GM21423 (cell line): ENCODE data around the gene LRRC56.
A peak's percentile ranks its signal among the peaks of the same experiment; 100 is the strongest.

ENCODE experiments used
- ATAC-seq: cut with Tn5 transposase; IDR thresholded peaks from one replicate; pipeline ENCODE4 v1.9.1; 2021; ENCODE audit warnings: mild to moderate bottlenecking, moderate library complexity; ENCODE audit not compliant: unreplicated experiment

LRRC56 gene

DNA sequence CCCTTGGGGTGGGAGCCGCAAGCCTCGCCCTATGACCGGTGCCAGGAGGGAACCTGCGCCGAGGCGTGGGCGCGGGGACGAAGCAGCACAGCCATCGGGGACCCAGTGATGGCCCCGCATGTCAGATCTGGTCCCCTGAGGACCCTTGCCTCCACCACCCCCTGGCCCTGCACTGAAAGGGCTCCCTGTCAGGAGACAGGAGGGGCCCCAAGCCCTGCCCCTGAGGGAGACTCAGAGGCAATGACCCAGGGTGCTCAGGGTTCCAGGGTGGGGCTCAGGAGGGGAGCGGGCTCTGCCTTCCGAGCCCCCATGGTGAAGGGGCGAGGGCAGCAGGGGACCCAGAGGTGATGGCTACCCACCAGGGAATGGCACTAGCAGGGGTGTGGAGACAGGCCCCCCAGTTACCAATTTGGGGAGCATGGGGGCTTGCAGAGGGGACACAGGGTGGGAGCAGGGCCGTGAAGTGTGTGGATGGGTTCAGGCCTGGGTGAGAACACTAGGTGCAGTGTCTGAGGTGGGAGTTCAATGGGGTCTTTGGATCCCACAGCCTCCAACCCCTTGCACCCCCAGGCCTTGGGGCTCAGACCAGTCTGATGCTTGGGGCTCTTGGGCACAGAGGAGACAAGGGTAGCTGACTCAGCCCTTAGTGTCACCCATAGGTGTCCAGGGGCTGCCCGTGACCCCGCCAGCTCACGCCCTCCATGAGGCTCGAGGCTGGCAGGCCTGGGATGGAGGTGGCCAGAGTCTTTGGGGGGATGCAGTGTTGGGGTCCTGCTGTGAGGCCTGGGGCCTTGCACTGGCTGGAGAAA lies 499 bp downstream of the LRRC56 start:
- ATAC-seq, result no peak

DNA sequence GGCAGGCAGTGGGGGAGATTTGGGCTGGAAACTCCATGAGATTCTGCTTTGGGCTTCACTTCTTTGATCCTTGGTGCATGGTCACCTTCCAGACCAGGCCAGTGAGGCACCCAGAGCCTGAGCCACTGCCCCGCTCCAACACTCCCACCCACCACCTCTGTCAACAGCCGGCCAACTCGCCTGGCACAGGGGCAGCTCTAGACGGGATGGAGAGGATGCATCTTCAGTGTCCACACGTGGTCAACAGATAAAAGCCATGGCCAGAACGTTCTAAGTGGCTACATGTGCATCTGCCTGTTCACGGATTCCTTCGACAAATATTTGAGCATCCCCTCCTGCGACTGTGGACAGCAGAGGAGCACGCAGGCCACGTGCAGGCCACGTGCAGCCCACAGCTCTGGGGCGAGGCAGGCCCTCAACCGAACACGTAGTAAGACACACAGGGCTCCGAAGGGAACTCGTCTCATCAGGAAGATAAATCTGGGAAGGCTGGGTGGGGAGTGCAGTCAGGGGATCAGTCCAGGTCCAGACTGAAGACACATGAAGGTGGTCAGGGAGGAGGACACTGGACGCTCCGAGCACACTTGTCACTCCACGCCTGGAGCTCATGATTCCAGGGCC lies 1.2 kb downstream of the LRRC56 start:
- no peak for ATAC-seq

DNA sequence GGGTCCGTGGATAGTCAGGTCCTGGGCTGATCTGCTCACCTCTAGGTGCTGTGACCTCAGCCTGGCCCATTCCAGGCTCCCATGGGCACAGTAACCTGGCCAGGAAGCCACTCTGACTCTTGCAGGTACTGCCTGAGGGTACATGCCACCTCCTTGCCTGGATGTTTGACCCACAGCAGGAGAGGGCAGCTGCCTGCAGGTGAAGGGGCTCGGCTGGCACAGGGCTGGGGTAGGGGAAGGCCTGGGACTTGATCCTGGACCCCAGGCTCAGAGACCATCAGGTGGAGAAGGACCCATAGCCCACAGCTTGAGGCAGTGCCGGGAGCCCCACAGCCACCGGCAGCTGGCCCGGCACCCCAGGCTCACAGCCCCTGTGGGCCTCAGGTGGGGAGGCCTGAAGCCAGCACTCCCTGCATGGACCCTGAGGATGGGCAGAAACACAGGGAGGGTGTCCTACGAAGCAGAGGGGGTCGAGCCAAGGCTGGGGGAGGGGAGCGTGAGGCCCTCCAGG lies 2.7 kb downstream of the LRRC56 start:
- ATAC-seq, result no peak

DNA sequence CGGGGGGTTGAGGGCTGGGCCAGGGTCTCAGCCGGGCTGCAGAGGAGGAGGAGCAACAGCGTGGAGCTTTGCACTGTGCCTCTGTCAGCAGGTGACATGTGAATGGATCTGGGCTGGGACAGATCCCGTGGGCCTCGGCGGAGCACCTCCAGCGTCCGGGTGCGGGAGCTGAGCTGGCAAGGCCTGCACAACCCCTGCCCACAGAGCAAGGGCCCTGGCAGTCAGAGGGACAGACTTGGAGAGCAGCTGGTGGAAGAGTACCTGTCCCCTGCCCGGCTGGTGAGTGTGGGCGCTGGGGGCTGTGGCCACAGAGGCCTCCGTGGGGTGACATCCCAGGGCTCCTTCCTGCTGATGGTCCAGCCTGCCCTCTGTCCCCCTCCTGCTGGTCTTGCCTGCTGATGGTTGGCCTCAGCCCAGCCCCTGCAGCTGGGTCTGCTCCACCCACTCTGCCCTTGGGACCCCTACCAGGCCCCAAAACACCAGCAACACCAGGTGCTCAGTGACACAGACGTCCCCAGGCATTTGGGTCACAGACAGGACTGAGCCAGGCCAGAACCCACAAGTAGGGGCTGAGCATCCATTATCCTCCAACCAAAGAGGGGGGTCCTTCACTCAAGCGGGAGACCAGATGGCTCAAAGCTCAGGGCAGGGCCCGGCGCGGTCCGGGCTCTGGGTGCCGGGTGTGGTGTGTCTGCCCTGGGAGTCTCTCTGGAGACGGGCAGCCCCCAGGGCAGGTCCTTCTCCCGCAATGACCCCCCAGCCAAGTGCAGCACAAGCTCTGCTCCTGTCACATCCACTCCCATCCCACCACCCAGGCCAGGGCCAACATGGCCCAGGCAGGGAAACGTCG lies 3.5 kb downstream of the LRRC56 start:
- ATAC-seq, result no peak

DNA sequence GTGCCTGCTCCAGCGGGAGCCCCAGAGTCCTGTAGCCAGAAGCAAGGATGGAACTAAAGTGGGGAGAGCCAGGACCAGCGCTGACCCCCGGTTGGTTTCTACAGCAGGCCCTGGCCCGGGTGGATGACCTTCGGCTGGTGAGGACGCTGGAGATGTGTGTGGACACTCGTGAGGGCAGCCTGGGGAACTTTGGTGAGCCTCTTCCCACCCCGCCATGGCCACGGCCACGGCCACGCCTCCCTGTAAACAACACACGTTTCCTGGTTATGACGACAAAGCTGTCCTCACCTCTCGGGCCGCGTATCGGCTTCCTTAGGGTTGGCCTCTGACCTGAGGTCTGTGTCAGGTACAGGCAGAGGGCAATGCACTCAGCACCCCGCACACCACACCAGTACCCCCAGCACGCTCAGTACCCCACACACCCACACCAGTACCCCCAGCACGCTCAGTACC lies 4.1 kb downstream of the LRRC56 start:
- ATAC-seq, result no peak

DNA sequence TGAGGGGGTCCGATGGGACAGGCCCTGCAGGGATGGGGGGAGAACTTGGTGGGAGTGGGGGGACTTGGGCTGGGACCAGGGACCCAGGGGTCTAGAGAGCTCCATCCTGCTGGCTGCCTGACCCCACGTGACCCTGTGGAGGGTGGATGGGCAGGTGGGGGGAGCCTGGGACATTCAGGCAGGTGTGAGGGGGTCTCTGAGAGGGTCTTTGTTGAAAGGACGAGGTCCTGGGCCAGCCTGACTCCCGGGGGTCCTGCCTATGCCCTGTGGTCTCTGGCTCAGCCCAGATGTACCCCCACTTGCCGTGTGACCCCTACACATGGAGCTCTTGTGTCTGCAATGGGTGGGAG lies 7.5 kb downstream of the LRRC56 start:
- ATAC-seq, result no peak

DNA sequence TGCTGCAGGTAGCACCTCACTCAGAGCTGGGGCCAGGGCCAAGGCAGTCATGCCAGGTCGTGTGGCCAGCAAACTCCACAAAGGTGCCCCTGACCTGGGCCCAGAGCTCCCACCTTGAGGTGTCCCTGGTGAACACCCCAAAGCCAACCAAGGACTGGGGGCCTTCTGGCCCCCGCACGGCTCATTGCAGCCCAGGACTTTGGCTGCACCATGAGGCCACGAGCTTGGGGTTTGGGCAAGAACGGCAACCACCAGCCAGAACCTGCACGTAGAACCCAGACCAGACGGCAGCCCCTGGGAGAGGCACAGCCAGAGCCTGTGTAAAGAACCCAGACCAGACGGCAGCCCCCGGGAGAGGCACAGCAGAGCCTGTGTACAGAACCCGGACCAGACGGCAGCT lies 7.8 kb downstream of the LRRC56 start:
- ATAC-seq, result no peak

DNA sequence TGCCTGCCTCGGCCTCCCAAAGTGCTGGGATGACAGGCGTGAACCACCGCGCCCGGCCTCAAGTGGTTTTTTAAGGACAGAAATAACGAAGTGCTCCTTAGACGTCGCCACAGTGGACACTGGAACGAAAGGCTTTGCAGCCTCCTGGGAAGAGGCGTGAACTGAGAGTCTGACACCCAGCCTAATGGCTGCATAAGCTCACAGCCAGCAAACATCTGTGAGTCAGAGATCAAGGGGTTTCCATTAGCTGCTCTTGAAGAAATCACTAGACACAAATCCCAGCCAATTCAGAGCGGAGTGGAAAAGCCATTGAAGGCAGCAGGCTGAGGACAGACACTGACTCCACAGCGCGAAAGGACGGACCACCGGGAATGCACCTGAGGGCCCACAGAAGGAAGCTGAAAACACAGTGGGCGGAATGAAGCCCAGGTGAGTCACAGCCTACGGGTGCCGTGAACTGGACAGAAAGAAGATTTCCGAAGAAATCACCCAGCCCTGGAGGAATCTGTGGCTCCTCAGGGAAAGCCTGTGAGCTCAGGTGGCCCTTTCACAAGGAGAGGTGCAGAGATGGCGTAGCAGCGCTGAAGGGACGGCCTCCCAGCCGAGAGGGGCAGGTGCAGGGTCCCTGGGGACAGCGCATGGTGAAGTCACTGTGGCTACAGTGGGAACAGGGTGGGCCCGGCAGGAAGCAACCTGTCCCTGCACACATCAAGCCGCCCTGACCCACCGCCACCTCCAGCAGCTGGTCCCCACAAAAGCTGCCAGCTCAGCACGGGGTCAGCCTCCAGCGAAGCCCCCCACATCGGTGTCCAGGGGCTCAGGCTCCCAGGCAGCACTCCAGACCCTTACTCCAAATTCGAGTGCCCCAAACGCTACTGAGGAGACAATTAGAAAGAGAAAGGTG lies 11.6 kb downstream of the LRRC56 start:
- no peak for ATAC-seq

DNA sequence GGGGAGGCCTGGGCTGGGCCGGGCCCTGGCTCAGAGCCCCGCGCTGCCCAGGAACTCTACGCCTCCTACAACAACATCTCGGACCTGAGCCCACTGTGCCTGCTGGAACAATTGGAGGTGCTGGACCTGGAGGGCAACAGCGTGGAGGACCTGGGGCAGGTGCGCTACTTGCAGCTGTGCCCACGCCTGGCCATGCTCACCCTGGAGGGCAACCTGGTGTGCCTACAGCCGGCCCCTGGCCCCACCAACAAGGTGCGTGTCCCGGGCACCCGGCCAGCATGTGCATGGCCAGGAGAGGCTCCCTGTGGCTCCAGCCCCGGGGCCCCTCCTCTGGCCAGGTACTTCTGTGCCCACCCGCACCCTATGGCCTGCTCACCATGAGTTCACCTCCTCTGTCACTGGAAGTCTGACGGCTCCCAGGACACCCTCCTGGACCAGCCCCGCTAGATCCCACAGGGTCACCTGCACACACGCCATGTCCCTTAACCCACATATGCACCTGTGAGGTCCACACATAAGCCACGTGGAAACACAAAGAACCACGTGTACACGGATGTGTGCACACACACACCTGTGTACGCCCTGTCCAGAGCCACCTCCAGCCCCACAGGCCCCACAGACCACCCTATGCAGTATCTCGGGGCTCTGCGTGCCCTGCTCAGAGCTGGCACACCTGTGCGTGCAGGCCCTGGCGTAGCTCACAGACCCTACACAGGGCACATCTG lies 12.9 kb downstream of the LRRC56 start:
- ATAC-seq, result no peak

DNA sequence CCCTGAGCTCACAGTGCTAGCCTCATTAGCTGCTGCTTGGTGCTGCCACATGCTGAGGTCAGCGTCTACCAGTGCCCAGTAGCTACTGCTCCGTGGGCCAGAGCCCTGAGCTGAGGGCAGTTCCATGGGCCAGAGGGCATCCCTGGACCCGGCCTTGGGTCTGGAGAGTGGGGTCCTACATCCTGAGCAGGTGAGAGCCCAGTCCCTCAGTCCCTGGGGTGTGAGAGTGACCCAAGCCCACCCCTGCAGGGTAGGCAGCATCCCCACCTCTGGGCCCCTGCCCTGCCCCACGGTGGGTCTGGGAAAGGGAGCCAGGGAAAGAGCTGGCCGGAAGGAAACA lies 13.4 kb downstream of the LRRC56 start:
- ATAC-seq, result no peak

DNA sequence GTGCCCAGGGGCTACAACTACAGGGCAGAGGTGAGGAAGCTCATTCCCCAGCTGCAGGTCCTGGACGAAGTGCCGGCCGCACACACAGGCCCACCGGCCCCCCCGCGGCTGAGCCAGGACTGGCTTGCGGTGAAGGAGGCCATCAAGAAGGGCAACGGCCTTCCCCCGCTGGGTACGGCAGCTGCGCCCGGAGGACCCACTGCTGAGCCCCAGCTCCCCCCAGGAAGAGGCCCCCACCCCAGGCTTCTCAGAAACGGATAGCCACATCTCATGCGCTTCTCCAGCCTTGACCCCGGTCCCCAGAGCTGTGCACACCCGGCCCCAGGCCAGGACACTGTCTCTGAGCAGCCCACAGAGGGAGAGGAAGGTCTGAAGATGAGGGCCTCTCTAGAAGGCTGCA lies 13.8 kb downstream of the LRRC56 start:
- ATAC-seq, result no peak

DNA sequence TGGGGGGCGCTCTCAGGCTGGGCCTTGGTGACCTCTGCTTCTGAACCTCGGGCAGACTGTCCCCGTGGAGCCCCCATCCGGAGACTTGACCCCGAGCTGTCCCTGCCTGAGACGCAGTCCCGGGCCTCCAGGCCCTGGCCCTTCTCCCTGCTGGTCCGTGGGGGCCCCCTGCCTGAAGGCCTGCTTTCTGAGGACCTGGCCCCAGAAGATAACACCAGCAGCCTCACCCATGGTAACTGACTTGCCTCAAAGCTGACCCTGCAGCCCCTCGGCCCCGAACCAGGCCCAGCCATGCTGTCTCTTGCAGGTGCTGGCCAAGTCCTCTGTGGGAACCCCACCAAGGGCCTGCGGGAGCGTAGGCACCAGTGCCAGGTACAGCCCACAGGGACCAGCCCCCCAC lies 14.3 kb downstream of the LRRC56 start:
- no peak for ATAC-seq

DNA sequence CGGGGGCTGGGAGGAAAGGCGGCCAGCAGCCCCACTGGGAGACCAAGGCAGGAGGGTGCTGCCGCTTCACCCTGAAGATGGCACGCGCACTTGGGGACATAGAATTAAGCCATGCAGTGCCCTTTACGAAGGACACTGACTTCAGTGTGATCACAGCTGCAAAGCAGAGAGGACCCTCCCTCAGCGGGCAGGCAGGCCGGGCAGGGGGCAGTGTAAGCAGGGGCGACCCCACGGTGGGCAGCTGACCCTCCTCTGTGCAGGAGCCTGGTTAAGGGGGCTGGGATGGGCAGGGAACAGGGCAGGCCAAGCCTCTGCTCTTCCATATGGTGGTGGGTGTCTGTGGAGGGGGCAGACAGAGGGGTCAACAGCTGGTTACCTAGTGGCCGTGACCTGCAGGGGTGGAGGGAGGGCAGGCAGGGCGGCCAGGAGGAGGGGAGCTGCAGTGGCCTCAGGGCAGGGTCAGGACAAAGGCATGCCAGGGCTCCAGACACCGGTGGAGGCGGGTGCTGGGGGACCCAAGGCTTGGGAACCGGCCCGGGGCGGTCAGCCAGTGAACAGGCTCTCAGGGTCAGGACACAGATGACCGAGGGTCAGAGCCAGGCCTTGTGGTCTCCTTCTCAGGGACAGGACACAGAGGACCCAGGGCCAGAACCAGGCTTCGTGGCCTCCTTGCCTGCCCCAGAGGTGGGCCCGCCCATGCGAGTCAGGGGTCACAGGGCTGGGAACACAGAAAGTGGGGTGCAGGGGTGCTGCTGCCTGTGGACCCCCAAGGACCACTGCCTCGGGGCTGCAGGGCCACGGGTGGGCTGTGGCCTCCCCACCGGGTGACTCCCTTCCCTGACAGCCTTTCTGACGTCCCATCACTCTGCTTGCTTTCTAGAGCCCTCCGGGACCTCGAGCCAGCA lies 16.0 kb downstream of the LRRC56 start:
- no peak for ATAC-seq

DNA sequence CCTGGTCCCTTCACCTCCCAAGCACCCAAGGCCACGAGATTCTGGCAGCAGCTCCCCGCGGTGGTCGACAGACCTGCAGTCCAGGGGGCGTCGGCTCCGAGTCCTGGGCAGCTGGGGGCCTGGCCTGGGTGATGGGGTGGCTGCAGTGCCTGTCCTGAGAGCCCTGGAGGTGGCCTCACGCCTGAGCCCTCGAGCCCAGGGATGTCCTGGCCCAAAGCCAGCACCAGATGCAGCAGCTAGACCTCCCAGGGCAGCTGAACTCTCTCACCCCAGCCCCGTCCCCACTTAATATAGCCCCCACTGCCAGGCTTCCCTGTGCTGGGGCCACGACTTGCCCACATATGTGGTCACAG lies 16.6 kb downstream of the LRRC56 start:
- no peak for ATAC-seq

DNA sequence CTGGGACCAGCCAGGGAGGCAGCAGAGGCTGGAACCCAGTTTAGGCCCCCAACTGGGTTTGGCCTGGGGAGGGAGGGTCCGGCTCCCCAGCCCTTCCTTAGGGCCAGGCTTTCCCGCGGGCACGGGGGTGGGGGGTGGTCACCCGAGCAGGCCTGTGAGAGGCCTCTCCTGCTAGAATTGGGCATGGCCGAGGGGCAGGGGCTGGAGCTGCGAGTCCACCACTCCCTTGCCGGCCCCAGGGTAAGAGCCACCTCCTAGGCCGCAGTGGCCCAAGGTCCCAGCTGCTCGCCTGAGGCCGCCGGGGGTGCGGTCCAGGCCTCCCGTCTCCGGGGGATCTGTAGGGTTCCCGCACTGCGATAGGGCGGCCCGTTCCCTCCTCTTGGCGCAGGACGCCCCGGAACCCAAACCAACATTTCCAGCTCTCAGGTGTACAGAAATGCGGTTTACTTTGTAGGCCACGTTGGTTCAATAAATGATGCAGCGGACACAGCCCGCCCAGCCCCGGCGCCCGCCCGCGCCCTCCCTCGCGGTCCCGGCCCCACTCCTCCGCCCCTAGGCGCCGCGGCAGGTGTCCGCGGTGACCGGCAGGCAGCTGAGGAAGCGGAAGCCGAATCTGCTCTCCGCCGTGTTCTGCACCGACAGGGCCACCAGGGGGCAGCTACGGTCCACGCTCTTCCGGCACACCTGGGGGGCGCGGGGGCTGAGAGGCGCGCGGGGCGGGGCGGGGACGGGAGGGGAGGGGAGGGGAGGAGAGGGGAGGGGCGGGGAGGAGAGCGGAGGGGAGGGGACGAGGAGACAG lies 17.3 kb downstream of the LRRC56 start:
- ATAC-seq, result peak; percentile 48

DNA sequence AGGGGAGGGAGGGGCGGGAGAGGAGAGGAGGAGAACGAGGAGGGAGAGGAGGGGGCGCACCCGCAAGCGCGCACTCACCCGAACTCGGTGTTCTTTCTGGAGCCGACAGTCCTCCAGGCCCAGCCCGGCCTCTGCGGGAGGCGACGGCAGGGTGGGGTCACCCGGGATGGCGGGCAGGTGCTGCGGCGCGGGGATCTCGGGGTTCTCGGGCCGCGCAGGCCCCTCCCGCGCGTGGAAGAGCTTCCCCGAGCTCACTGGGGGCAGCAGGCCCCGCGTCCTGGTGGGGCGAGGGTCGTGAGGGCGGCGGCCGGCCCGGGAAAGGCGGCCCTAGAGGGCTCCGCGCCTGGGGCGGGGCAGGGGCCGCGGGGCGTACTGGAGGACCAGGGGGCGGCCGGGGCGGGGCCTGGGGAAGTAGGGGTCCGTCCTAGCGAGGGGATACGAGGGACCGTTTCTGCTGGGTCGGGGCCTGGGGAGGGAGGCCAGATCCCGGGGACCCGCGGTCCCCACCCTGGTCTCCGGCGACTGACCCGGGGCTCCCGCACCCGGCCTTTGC lies 18.0 kb downstream of the LRRC56 start:
- no peak for ATAC-seq

DNA sequence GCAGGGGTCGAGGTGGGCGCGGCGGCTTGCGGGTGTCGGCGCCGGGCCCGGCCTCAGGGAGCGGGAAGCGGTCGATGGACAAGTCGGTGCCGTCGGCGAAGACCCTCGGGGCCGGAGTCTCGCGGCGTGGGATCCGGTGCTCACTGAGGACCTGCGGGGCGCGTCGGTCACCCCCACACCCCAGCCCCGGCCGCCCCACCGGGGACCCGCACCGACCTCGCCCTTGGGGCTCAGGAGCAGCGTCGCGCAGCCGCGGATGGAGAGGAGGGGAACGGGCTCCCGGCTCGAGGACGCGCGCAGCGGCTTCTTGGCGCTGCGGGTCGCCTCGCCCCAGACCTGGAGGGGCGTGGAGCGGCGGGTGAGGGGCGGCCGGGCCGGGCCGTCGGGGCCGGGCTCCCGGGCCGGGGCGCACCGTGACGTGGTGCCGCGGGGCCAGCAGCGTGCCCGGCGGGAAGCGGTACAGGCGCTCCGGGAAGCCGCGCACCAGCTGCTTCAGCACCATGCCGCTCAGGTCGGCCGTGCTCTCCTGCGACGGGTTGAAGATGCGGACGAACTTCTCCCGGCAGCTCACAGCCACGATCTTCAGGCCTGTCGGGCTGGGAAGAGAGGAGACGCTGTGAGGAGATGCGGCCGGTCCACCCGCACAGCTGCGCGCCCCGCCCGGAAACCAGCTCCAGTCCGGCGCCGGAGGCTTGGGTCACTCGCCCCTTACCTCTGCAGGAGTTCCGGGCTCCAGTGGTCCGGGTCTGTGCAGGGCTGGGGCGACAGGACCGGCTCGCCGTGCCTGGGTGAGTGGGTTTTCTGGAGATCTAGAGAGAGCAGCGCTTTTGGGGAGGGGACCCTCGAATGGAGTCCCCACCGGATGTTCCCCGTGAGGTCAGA lies 18.7 kb downstream of the LRRC56 start:
- no peak for ATAC-seq
